Liver (tissue), 3 donors: Measurements from ENCODE around the gene RPL23.

Source experiments
- EGR1 ChIP-seq, 2 donors: IDR thresholded peaks; 2 replicates each; pipeline ENCODE4 v1.6.1; 2016 to 2018; ENCODE audit warnings: antibody characterized with exemption in 2 of 2, low read depth in 2 of 2
- FOXA1 ChIP-seq: IDR thresholded peaks from 2 replicates; pipeline ENCODE4 v1.6.1; 2016; ENCODE audit warnings: antibody characterized with exemption
- GABPA ChIP-seq, 2 donors: IDR thresholded peaks in 1 of 2; conservative IDR thresholded peaks in 1 of 2; 2 replicates each; pipeline ENCODE4 v1.6.1; 2016; ENCODE audit warnings: antibody characterized with exemption in 2 of 2, mild to moderate bottlenecking in 1 of 2, moderate library complexity in 1 of 2
- HNF4A ChIP-seq, 2 donors: conservative IDR thresholded peaks; 2 replicates each; pipeline ENCODE4 v1.6.1; 2016; ENCODE audit warnings: antibody characterized with exemption in 2 of 2, mild to moderate bottlenecking in 2 of 2
- JUND ChIP-seq, 2 donors: IDR thresholded peaks; 2 replicates each; pipeline ENCODE4 v1.6.1; 2016; ENCODE audit warnings: antibody characterized with exemption in 2 of 2
- RAD21 ChIP-seq, 2 donors: IDR thresholded peaks; 2 replicates each; pipeline ENCODE4 v1.6.1; 2016; ENCODE audit warnings: antibody characterized with exemption in 2 of 2, mild to moderate bottlenecking in 2 of 2
- REST ChIP-seq: IDR thresholded peaks from 2 replicates; pipeline ENCODE4 v1.6.1; 2016; ENCODE audit warnings: antibody characterized with exemption, mild to moderate bottlenecking
- SP1 ChIP-seq: IDR thresholded peaks from 2 replicates; pipeline ENCODE4 v1.6.1; 2018; ENCODE audit warnings: antibody characterized with exemption, mild to moderate bottlenecking
- TAF1 ChIP-seq: conservative IDR thresholded peaks from 2 replicates; pipeline ENCODE4 v1.6.1; 2016; ENCODE audit warnings: antibody characterized with exemption, mild to moderate bottlenecking
- YY1 ChIP-seq: IDR thresholded peaks from 2 replicates; pipeline ENCODE4 v1.6.1; 2016; ENCODE audit warnings: antibody characterized with exemption, mild to moderate bottlenecking
- ZBTB33 ChIP-seq: IDR thresholded peaks from 2 replicates; pipeline ENCODE4 v1.6.1; 2016; ENCODE audit warnings: antibody characterized with exemption
- TF ChIP-seq, protein P1 (sequence below): fragments of 150-350 bp; IDR thresholded peaks from 2 replicates; pipeline ENCODE4 v1.5.1; 2017; ENCODE audit warnings: improper control_type of control experiment, low read depth, low read length; ENCODE audit not compliant: missing input control
- TF ChIP-seq, protein P2 (sequence below): IDR thresholded peaks from 2 replicates; pipeline ENCODE4 v1.6.1; 2016; ENCODE audit warnings: antibody characterized with exemption
- TF ChIP-seq, protein P3 (sequence below): IDR thresholded peaks from 2 replicates; pipeline ENCODE4 v1.6.1; 2016; ENCODE audit warnings: antibody characterized with exemption
- donor health status: healthy.
- donor health status: healthy.

GRCh38 chr17:38850374-38850773 is 3.1 kb downstream of the RPL23 start:
- TF ChIP-seq, protein P1, sequence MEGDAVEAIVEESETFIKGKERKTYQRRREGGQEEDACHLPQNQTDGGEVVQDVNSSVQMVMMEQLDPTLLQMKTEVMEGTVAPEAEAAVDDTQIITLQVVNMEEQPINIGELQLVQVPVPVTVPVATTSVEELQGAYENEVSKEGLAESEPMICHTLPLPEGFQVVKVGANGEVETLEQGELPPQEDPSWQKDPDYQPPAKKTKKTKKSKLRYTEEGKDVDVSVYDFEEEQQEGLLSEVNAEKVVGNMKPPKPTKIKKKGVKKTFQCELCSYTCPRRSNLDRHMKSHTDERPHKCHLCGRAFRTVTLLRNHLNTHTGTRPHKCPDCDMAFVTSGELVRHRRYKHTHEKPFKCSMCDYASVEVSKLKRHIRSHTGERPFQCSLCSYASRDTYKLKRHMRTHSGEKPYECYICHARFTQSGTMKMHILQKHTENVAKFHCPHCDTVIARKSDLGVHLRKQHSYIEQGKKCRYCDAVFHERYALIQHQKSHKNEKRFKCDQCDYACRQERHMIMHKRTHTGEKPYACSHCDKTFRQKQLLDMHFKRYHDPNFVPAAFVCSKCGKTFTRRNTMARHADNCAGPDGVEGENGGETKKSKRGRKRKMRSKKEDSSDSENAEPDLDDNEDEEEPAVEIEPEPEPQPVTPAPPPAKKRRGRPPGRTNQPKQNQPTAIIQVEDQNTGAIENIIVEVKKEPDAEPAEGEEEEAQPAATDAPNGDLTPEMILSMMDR = no peak
- TF ChIP-seq REST (no peak), JUND (IDR thresholded peaks at IDR 0.05) (no peak), GABPA (IDR thresholded peaks at IDR 0.05 in 1 of 2, conservative IDR thresholded peaks at IDR 0.05 in 1 of 2) (no peak), TAF1 (no peak), FOXA1 (no peak), SP1 (no peak), ZBTB33 (no peak), YY1 (no peak), RAD21 (IDR thresholded peaks at IDR 0.05) (no peak), EGR1 (IDR thresholded peaks at IDR 0.05; ENCODE audit: low read depth in 2 of 2) (no peak), HNF4A (conservative IDR thresholded peaks at IDR 0.05) (no peak)
- TF ChIP-seq, protein P2, sequence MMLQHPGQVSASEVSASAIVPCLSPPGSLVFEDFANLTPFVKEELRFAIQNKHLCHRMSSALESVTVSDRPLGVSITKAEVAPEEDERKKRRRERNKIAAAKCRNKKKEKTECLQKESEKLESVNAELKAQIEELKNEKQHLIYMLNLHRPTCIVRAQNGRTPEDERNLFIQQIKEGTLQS = no peak
- TF ChIP-seq, protein P3, sequence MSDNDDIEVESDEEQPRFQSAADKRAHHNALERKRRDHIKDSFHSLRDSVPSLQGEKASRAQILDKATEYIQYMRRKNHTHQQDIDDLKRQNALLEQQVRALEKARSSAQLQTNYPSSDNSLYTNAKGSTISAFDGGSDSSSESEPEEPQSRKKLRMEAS = no peak
